Fibroblast of the aortic adventitia (primary cell): ENCODE results near the gene DUSP16. TPM values are rescaled to one million over a fixed set of nuclear protein-coding genes. Genes with fewer than 3 reads are reported as not detected.

Experiments used
- DNase-seq: peaks from one replicate; pipeline ENCODE4 v3.0.0-alpha.2; 2010; ENCODE audit warnings: low read depth
- H3K4me3 ChIP-seq: 2 replicates; pipeline ENCODE4 v1.5.1; 2011; ENCODE audit warnings: low read depth, mild to moderate bottlenecking, control low read depth, low read length, moderate library complexity
- CTCF ChIP-seq: IDR thresholded peaks from 2 replicates; pipeline ENCODE4 v1.5.1; 2011; ENCODE audit warnings: mild to moderate bottlenecking, low read length, control low read depth, inconsistent platforms; ENCODE audit not compliant: insufficient read depth
- total RNA-seq: library from RNA; depleted of rRNA; stranded (reverse); fragments of >200 nt; gene quantifications from 2 replicates; pipeline ENCODE4 v1.2.3, GENCODE V29; 2012; ENCODE audit warnings: low replicate concordance

The DUSP16 gene
- total RNA-seq, 1 donor = 6.8 TPM

- no peak overlapping the region for H3K4me3 ChIP-seq
- DNase-seq = no peak
- no peak for TF ChIP-seq CTCF
These were observed 18.7 kb downstream of the DUSP16 start for GRCh38 chr12:12543959-12544358.

DNA sequence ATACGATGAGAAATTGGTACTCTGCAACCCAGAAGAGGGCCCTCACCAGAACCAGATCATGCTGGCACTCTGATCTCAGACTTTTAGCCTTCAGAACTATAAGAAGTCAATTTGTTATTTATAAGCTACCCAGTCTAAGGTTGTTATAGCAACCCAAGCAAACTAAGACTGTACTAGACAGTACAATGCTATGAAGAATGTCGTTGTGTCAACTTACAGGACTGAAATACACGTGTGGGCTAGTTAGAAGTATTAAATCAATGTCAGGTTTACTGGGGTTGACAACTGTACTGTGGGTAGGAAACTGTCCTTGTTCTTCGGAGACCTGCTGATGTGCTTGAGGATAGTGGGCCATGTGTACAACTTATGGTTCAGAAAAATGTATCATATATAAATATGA, 19.7 kb downstream of the DUSP16 start:
- H3K4me3 ChIP-seq = no peak overlapping the region
- no peak for TF ChIP-seq CTCF
- DNase-seq = no peak

- TF ChIP-seq CTCF = no peak
- no peak overlapping the region for H3K4me3 ChIP-seq
- DNase-seq = no peak
These were observed 20.4 kb downstream of the DUSP16 start for GRCh38 chr12:12542286-12542685.

DNA sequence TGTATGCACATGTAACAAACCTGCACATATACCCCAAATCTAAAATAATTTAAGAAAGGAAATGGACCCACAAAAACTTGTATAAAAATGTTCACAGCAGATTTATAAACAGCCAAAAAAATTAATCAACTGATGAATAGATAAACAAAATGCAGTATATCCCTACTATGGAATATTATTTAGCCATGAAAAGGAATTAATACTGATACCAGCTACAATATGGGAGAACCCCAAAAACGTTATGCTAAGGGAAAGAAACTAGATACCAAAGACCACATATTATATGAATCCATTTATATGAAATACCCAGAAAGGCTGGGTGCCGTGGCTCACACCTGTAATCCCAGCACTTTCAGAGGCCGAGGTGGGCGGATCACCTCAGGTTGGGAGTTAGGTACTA, 20.9 kb downstream of the DUSP16 start:
- no peak for DNase-seq
- no peak overlapping the region for H3K4me3 ChIP-seq
- no peak for TF ChIP-seq CTCF

DNA sequence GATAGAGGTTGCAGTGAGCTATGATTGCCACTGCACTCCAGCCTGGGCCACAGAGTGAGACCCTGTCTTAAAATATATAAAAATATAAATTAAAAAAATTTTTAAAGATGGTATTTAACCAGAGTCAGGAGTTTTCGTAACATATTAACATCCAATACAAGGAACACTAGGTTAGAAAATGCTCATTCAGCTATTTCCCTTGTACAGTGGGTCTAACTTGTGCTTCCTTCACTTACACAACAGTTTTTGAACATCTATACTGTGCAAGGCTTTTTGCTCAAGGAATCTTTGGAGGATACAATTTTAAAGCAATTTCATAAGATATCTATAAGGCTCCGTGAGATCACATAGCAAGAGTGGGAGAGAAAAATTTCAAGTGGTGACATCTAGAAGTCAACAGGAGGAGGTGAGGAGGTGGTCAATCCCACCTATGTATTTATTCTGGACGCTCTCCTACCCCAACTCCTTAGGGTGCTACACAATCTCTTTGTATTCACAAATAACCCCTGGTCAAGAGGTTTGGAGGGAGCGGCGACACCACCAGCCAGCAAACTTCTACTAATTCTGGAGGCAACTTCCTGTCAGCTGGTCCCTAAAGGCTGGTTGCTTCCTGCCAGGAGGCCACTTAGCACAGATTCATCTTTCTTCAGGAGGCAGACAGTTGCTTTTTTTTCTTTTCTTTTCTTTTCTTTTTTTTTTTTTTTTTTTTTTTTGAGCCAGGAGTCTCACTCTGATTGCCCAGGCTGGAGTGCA, 22.2 kb downstream of the DUSP16 start:
- no peak for DNase-seq
- no peak for TF ChIP-seq CTCF
- no peak overlapping the region for H3K4me3 ChIP-seq

DNA sequence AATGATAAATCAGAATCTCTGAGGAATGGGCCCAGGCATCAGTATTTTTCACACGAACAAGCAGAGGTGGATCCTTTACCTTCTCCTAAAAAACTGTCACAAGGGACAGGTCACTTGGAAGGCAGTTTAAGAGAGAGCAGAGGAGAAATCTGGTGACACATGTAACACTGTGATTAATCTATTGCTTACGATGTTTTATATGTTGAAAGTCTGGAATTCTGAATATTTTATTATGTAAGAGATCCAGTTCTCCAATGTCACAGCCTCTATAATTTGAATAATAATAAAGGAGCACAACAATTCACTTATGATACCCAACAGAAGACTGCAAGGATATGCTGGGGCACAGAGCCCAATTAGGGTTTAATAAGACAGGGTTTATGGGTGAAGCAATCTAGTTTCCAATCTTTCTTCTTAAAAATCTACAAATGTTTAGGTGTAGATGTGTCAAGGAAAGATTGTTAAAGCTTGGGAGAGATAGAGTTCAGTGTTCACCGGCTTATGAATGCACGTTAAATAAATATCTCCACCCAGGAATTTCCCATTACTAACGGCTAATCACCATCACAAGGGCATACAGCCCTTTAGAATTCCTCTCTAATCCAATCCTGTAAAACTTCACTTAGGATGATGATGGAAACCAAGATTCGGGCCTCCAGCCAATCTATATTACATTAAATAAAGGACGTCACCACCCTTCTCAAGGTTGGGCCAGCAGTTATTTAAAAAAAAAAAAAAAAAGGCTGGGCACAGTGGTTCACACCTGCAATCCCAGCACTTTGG, 23.4 kb downstream of the DUSP16 start:
- no peak for TF ChIP-seq CTCF
- no peak overlapping the region for H3K4me3 ChIP-seq
- no peak for DNase-seq
